Muscle of leg (tissue), 11 donors: ENCODE data around the gene TRIM10. TPM values are rescaled to one million over a fixed set of nuclear protein-coding genes. Genes with fewer than 3 reads are reported as not detected.
"Not testable (repeated sequence)": the region's sequence is repeated elsewhere in the genome, so short reads cannot be mapped to it uniquely, and the experiment has no call there.

ENCODE experiments used
- DNase-seq: peaks from one replicate; pipeline ENCODE4 v3.0.0; 2013
- H3K27ac ChIP-seq: one replicate; pipeline ENCODE4 v1.5.1; 2013; ENCODE audit warnings: mild to moderate bottlenecking, low read length, control low read depth
- H3K27me3 ChIP-seq: one replicate; pipeline ENCODE4 v1.6.1; 2013; ENCODE audit warnings: low read length; ENCODE audit not compliant: control insufficient read depth, insufficient read depth
- H3K36me3 ChIP-seq: one replicate; pipeline ENCODE4 v1.6.1; 2013; ENCODE audit warnings: low read length; ENCODE audit not compliant: control insufficient read depth, insufficient read depth
- H3K4me1 ChIP-seq: one replicate; pipeline ENCODE4 v1.6.1; 2013; ENCODE audit warnings: low read length; ENCODE audit not compliant: control insufficient read depth, insufficient read depth
- H3K4me3 ChIP-seq: one replicate; pipeline ENCODE4 v1.5.1; 2013; ENCODE audit warnings: low read length, control low read depth
- H3K9me3 ChIP-seq: replicated peaks from 2 replicates; pipeline ENCODE4 v1.6.1; 2013; ENCODE audit warnings: low read depth, low read length; ENCODE audit not compliant: control insufficient read depth
- WGBS: methylation state at CpG from one replicate; pipeline ENCODE4 v1.1.5; 2013; ENCODE audit warnings: missing lambda C conversion rate; ENCODE audit not compliant: insufficient coverage; 5-methylcytosine and 5-hydroxymethylcytosine counted together
- polyA plus RNA-seq, 8 donors: library from polyadenylated mRNA; unstranded; fragments of 120-200 nt; gene quantifications; one replicate each; pipeline versions ENCODE4 v1.2.1 to v1.2.3, GENCODE V29; 2013; ENCODE audit warnings: inconsistent platforms in 1 of 8, low replicate concordance in 1 of 8; ENCODE audit not compliant: insufficient read length in 8 of 8, insufficient read depth in 1 of 8
- total RNA-seq: library from RNA; stranded (reverse); fragments of 120-200 nt; gene quantifications from one replicate; pipeline ENCODE4 v1.2.4, GENCODE V29; 2013

TRIM10 gene
- total and polyA plus RNA-seq, 9 donors, result 0.17 to 0.83 (median 0.65) TPM

GRCh38 chr6:30129265-30130178 lies 31.5 kb downstream of the TRIM10 start:
- no peak for DNase-seq
- Histone ChIP-seq H3K4me1 (peaks cover 4% of the 10 kb centered on the region), H3K4me3 (no peak overlapping the region), H3K27ac (no peak overlapping the region), H3K36me3 (no peaks in the 10 kb centered on the region), H3K9me3 (no peaks in the 10 kb centered on the region), H3K27me3 (peaks cover 53% of the 10 kb centered on the region)
- 50% methylated on average over 2 of the region's 10 CpGs for WGBS

- no peaks in the 10 kb centered on the region for H3K36me3 ChIP-seq
- no peak overlapping the region for H3K4me3 ChIP-seq
- H3K9me3 ChIP-seq, result no peaks in the 10 kb centered on the region
- H3K4me1 ChIP-seq, result peaks cover 4% of the 10 kb centered on the region
- no peak overlapping the region for H3K27ac ChIP-seq
- peaks cover 55% of the 10 kb centered on the region for H3K27me3 ChIP-seq
- 4% methylated on average over 42 of the region's 50 CpGs for WGBS
- peak; percentile 7 for DNase-seq
Observed at GRCh38 chr6:30127238-30128093, 33.5 kb downstream of the TRIM10 start.

GRCh38 chr6:30122515-30122914 lies 38.5 kb downstream of the TRIM10 start:
- no peak for DNase-seq
- H3K4me3 ChIP-seq, result no peak overlapping the region
- H3K36me3 ChIP-seq, result no peaks in the 10 kb centered on the region
- H3K9me3 ChIP-seq, result no peaks in the 10 kb centered on the region
- WGBS, result no CpG with 5 or more reads among the region's 2 CpGs
- no peaks in the 10 kb centered on the region for H3K4me1 ChIP-seq
- H3K27ac ChIP-seq, result no peak overlapping the region
- peaks cover 32% of the 10 kb centered on the region for H3K27me3 ChIP-seq

GRCh38 chr6:30121446-30122366 lies 39.3 kb downstream of the TRIM10 start:
- WGBS, result 89% methylated on average over 7 of the region's 10 CpGs
- Histone ChIP-seq H3K9me3 (no peaks in the 10 kb centered on the region), H3K4me3 (no peak overlapping the region), H3K4me1 (no peaks in the 10 kb centered on the region), H3K27ac (no peak overlapping the region), H3K36me3 (no peaks in the 10 kb centered on the region), H3K27me3 (peaks cover 24% of the 10 kb centered on the region)
- DNase-seq, result no peak

- WGBS, result 73% methylated on average over 2 of the region's 5 CpGs
- H3K27me3 ChIP-seq, result peaks cover 21% of the 10 kb centered on the region
Observed at GRCh38 chr6:30118691-30119090, 42.3 kb downstream of the TRIM10 start.

DNA sequence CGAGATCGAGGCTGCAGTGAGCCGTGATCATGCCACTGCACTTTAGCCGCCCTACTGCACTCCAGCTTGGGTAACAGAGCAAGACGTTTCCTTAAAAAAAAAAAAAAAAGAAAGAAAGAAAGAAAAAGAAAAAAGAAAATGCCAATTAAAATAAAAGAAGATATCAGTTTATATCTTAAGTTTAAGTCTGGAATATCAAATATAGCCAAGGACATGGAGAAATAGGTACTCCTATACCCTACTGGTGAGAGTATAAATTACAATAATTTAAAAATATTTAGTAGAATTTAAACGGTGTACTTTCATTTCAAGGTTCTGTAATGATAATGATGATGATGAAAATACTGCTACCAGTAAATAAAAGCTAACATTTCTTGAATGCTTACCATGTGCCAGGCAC lies 44.3 kb downstream of the TRIM10 start:
- no peak for DNase-seq
- no CpG with 5 or more reads among the region's 6 CpGs for WGBS
- no peaks in the 10 kb centered on the region for H3K4me1 ChIP-seq
- no peaks in the 10 kb centered on the region for H3K36me3 ChIP-seq
- H3K27me3 ChIP-seq, result peaks cover 34% of the 10 kb centered on the region
- H3K4me3 ChIP-seq, result no peak overlapping the region
- H3K27ac ChIP-seq, result no peak overlapping the region
- H3K9me3 ChIP-seq, result no peaks in the 10 kb centered on the region

More at GRCh38 chr6:30118691-30119090, 42.3 kb downstream of the TRIM10 start:
- DNase-seq, H3K4me3 ChIP-seq, H3K36me3 ChIP-seq, H3K9me3 ChIP-seq, H3K27ac ChIP-seq, H3K4me1 ChIP-seq: not testable (repeated sequence)

- no peak for DNase-seq
- no peak overlapping the region for H3K4me3 ChIP-seq
- WGBS, result no CpG with 5 or more reads among the region's 1 CpG
- H3K27me3 ChIP-seq, result peaks cover 50% of the 10 kb centered on the region
- no peaks in the 10 kb centered on the region for H3K36me3 ChIP-seq
- H3K4me1 ChIP-seq, result no peaks in the 10 kb centered on the region
- H3K9me3 ChIP-seq, result no peaks in the 10 kb centered on the region
- H3K27ac ChIP-seq, result no peak overlapping the region
Observed at GRCh38 chr6:30113841-30114240, 47.2 kb downstream of the TRIM10 start.

GRCh38 chr6:30113003-30113759 lies 47.8 kb downstream of the TRIM10 start, which contains the start of gene TRIM31:
Gene TRIM31 (minus strand): TSS chr6:30113090. CDS start chr6:30112805, 285 bp downstream.
- Histone ChIP-seq H3K27me3 (peaks cover 54% of the 10 kb centered on the region), H3K4me3 (no peak within 1 kb of the TSS)

GRCh38 chr6:30112402-30112994 lies 48.5 kb downstream of the TRIM10 start:
- Histone ChIP-seq H3K9me3 (no peaks in the 10 kb centered on the region), H3K27ac (no peak overlapping the region), H3K4me1 (no peaks in the 10 kb centered on the region), H3K27me3 (peaks cover 58% of the 10 kb centered on the region), H3K36me3 (no peaks in the 10 kb centered on the region), H3K4me3 (no peak overlapping the region)
- no peak for DNase-seq
- WGBS, result 71% methylated on average over 9 of the region's 10 CpGs

More at GRCh38 chr6:30113003-30113759, 47.8 kb downstream of the TRIM10 start, which contains the start of gene TRIM31:
- DNase-seq, result no peak
- 60% methylated on average over 2 of the region's 3 CpGs for WGBS
- Histone ChIP-seq H3K4me1 (no peaks in the 10 kb centered on the region), H3K36me3 (no peaks in the 10 kb centered on the region), H3K27ac (no peak within 1 kb of the TSS), H3K9me3 (no peaks in the 10 kb centered on the region)
